Activated T-cell treated with anti-CD3 and anti-CD28 coated beads for 24 hours (primary cell): Measurements from ENCODE around the gene TMEM132D.
A peak's percentile ranks its signal among the peaks of the same experiment; 100 is the strongest.
"Not testable (repeated sequence)": the region's sequence is repeated elsewhere in the genome, so short reads cannot be mapped to it uniquely, and the experiment has no call there.

Source experiments
- DNase-seq: peaks from one replicate; pipeline ENCODE4 v3.0.0-alpha.2; 2020; ENCODE audit warnings: low read depth

Gene TMEM132D

GRCh38 chr12:129237881-129238280 lies 665.9 kb downstream of the TMEM132D start:
- DNase-seq = no peak

- DNase-seq = no peak
Observed at GRCh38 chr12:129234209-129234608, 669.6 kb downstream of the TMEM132D start.

- no peak for DNase-seq
Observed at GRCh38 chr12:129231491-129231890, 672.3 kb downstream of the TMEM132D start.

GRCh38 chr12:129230995-129231394 lies 672.8 kb downstream of the TMEM132D start:
- DNase-seq = no peak

DNA sequence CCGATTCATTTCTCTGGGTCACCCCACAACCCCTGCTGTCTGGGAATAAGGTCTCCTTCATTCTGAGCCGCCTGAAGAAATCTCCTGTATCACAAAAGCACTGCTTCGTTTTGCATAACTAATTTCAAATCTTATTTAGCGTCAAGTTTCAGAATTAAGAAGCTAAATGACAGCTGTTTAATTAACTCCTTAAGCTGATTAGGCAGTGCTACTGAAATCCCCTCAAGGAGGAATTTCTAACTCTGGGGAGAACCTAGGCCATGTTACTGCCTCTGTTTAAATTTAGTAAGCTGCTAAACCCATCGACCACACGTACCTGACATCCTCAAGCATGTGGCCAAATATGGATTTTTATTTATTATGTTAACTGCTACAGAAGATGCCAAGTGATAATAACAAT lies 677.0 kb downstream of the TMEM132D start:
- no peak for DNase-seq

DNA sequence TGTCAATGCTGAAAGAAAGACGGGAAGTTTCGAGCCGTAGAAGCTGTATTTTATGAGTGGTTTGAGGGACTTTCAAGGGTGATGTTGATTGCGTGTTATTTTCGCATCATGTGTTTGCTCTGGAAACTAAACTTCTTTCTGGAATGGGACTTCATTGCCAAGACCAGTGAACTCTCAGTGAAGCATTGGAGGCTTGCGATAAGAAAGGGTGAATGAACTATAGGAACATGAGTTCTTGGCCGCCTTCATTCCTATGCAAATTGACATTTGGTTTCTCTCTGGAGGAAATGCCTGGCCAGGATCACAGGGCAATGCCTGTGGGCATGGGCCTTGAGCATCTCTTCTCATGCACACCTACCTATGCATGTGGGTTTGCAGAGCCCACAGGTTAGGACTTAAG lies 677.8 kb downstream of the TMEM132D start:
- no peak for DNase-seq

DNA sequence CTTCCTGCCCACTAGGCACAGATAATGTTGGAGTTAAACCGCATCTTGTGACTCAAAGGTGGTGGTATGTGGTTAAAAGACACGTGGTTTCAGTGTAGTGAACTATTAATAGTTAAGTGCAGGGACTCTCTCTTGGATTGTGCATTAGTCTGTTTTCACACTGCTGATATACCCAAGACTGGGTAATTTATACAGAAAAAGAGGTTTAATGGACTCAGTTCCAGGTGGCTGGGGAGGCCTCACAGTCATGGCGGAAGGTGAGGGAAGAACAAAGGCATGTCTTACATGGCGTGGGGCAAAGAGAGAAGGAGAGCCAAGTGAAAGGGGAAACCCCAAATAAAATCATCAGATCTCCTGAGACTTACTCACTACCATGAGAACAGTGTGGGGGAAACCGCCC lies 688.3 kb downstream of the TMEM132D start:
- DNase-seq = no peak

DNA sequence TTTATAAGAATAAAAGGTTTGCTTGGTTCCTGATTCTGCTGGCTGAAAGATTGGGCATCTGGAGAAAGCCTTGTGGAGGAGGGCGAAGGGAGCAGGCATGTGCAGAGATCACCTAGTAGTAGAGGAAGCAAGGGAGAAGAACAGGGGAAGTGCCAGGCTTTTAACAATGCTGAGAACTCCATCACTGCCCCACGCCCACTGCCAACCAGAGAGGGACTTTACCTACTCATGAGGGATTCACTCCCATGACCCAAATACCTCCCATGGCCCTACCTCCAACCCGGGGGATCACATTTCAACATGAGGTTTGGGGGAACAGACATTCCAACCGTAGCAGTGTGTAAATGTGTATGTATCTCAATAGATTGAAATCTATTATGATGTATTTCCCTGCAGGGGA lies 690.3 kb downstream of the TMEM132D start:
- no peak for DNase-seq

- no peak for DNase-seq
Observed at GRCh38 chr12:129211862-129212630, 691.8 kb downstream of the TMEM132D start.

- no peak for DNase-seq
Observed at GRCh38 chr12:129208566-129208965, 695.3 kb downstream of the TMEM132D start.

DNA sequence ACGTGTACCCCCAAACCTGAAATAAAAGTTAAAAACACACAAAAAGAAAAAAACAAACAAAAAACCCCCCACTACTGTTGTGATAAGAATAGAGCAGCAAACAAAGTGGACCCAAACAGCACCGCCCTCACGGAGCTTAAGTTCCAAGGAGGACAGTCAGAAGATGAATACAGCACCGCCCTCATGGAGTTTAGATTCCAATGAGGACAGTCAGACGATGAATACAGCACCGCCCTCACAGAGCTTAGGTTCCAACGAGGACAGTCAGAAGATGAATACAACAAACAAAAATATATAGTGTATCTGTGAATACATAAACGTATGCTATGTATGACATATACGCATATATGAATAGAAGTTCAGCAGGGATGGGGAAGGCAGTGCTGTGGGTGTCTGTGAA lies 696.7 kb downstream of the TMEM132D start:
- DNase-seq = no peak

DNA sequence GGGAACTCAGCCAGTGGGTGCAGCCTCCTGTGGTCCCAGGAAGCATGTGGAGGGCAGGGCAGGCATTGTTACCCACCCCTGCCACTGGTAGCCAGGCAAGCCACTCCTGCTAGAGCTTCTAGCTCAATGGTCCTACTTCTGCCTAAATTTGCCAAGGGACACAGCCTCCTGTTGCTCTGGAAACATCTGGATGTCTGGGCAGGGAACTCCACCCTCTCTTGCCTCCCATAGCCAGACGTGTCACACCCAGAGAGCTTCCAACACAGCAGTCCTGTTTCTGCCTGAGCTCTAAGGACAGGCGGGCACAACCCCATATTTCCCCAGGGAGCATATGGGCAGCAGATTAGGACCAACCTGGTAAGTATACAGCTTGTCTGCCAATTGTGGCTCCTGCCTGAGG lies 700.4 kb downstream of the TMEM132D start:
- DNase-seq = no peak

- DNase-seq = no peak
Observed at GRCh38 chr12:129202109-129202814, 701.6 kb downstream of the TMEM132D start.

DNA sequence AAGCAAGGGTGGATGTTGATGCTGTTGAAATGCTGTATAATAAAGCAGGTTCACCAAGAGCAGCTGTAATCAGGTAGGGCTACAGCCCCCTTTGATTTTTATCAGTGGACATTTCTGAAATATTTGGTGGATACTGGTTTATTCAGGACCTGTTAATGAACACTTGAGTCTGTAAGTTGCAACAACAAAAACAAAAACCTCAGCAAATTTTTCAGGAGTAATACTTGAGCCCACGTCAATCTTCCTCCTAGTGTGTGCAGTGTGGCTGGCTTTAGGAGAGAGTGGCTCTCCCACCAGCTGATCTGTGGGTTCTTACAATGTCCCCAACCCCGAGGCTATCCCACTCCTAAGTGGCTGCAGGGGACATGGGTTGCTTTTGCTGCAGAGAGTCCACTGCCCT lies 702.8 kb downstream of the TMEM132D start:
- no peak for DNase-seq

- no peak for DNase-seq
Observed at GRCh38 chr12:129200576-129200975, 703.2 kb downstream of the TMEM132D start.

GRCh38 chr12:129196927-129197326 lies 706.9 kb downstream of the TMEM132D start:
- no peak for DNase-seq

DNA sequence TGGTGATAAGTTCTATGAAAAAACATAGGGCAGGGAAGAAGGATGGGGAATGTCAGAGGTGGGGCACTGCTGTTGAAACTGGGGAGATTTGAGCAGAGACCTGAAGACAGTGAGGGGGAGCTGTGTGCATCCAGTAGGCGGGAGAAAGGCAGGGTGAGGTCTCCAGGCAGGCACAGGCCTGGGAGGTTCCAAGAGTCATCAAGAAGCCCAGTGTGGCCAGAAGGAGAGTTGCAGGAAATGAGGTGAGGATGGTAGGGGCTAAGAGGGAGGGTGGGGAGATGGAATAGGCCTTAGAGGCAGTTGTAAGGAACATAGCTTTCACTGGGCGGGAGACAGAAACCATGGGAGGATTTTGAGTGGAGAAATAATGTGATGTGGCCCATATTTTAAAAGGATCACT lies 708.7 kb downstream of the TMEM132D start:
- no peak for DNase-seq

DNA sequence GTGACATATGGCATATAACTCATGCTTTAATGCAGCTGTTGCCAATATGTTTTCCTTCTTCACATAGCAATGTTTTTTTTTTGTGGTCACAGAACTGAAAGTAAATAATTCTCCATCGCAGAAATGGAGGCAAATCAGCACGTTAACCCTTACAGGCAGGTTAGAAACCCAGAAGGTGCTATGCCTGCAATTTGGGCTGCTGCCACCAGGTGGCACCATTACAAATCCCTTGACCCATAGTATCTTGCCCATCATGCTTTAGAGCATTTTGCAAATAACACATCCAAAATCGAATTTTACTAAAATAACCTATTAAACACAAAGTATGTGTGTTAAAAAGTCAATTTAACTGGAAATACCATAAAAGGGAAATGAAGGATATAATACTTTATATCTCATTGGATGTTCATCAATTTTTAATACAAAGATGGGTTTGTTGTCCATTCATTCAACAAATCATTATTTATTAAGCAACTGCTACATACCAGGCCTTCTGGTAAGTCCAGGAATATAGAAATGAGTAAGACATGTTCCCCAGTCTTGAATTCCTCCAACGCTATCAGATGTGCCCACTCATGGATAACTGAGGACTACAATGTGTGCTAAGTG lies 710.5 kb downstream of the TMEM132D start:
- peak; percentile 2 for DNase-seq

DNA sequence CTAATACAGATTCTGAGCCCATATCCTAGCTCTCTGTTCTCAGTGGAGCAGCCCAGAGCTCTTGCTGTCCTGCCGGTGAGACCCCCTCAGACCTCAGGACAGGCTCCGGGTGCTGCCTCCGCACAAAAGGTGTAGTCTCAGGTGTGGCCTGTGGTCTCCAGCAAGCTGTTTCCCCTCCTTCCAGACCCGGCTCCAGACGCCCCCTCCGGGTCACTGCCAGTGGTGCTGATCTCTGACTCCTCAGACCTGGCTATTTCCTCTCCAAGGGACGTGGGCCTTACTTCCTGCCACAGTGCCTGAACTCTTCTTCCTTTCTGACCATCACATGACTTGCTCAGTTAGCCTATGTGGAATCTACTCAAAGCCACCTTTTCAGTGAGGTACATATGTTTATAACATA lies 713.0 kb downstream of the TMEM132D start:
- no peak for DNase-seq

- DNase-seq = not testable (repeated sequence)
Observed at GRCh38 chr12:129189879-129190278, 713.9 kb downstream of the TMEM132D start.

DNA sequence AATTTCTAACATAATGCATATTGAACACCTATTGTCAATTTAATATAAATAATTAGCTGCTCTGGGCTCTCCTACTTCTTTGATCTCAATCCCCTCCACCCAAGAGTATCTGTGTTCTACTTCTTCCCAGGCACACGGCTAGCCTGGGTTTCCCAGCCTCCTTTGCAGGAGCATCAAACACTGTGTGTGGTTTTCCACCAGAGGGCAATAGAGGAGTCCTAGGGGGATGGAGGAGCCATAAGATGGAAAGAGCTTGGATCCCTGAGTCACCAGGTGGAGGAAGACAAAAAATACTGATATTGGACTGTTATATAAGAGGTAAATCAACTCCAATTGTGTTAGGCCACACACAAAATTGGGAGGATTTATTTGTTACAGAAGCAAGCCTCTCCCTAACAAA lies 716.9 kb downstream of the TMEM132D start:
- DNase-seq = no peak

DNA sequence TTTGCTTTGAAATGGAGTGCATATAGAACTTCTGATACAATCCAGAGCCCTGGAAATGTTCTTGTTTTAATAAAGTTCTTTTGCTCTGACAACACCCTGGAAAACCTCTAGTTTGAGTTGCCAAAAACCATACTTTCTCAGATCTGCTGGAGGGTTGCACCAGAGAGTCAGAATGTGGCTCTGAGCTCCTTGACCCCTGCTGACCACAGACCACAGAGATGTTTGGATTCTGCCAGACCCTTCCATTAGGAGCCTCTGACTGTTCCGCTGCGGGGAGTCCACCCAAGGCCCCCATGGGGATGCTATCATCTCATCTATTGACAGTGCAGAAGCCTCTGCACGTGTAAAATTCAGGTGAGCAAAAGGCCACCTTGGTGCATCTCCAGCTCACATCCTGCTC lies 718.0 kb downstream of the TMEM132D start:
- no peak for DNase-seq
